ENCODE results near the gene TECPR1. TPM values are rescaled to one million over a fixed set of nuclear protein-coding genes. Genes with fewer than 3 reads are reported as not detected.

TECPR1 gene
- total RNA-seq, 1 experiment from 2014 or later, result 13.9 TPM

- Histone ChIP-seq H3K4me1 (ENCODE audit: insufficient read depth, low read length) (no peaks in the 10 kb centered on the region), H3K23me2 (ENCODE audit: insufficient read length, low read depth, low read length, poor library complexity, severe bottlenecking) (no peaks in the 10 kb centered on the region), H2BK15ac (ENCODE audit: low read depth, low read length) (no peak overlapping the region), H4K5ac (ENCODE audit: insufficient read length, low read depth, low read length) (no peak overlapping the region), H3K9ac (ENCODE audit: extremely low read depth, insufficient read length, low read length) (no peak overlapping the region), H3K14ac (ENCODE audit: insufficient read depth, low read length) (no peak overlapping the region), H2AFZ (ENCODE audit: low read length) (no peak overlapping the region), H2BK12ac (ENCODE audit: insufficient read length, low read depth, low read length) (no peak overlapping the region), H2BK20ac (ENCODE audit: low read depth, low read length, poor library complexity, severe bottlenecking) (no peak overlapping the region), H2AK5ac (ENCODE audit: insufficient read length, low read length) (no peak overlapping the region), H3K23ac (ENCODE audit: insufficient read length, low read depth, low read length) (no peak overlapping the region), H3T11ph (ENCODE audit: low read length) (no peak overlapping the region), H4K20me1 (ENCODE audit: control insufficient read depth, insufficient read depth, insufficient read length) (no peaks in the 10 kb centered on the region), H3K27me3 (ENCODE audit: insufficient read depth, low read length) (no peaks in the 10 kb centered on the region), H4K91ac (ENCODE audit: insufficient read length, low read depth, low read length) (no peak overlapping the region), H3K56ac (ENCODE audit: insufficient read length, low read depth, low read length) (no peak overlapping the region), H2BK5ac (ENCODE audit: insufficient read length, low read length) (no peak overlapping the region), H3K18ac (ENCODE audit: insufficient read length, low read depth, low read length) (no peak overlapping the region), H3K27ac (ENCODE audit: insufficient read length, low read depth, low read length) (no peak overlapping the region), H3K79me2 (ENCODE audit: insufficient read depth, low read length) (no peaks in the 10 kb centered on the region), H3K79me1 (ENCODE audit: insufficient read depth, low read depth, low read length, poor library complexity, severe bottlenecking) (no peaks in the 10 kb centered on the region), H3K9me3 (ENCODE audit: control insufficient read depth, low read depth, low read length) (no peaks in the 10 kb centered on the region), H2BK120ac (ENCODE audit: low read depth, low read length, poor library complexity, severe bottlenecking) (no peak overlapping the region), H3K4ac (ENCODE audit: low read depth, low read length) (no peak overlapping the region), H3K4me2 (ENCODE audit: insufficient read depth, insufficient read length, low read length) (no peak overlapping the region), H4K8ac (replicated peaks; ENCODE audit: insufficient read length, low read depth, low read length) (no peak overlapping the region)
- DNase-seq, result peak; percentile 77
- no CpG with 5 or more reads among the region's 49 CpGs for WGBS (ENCODE audit: extremely low coverage, insufficient read length, low lambda C conversion rate)
- H3K9me3 Mint-ChIP-seq, result no peaks in the 10 kb centered on the region
- H3K27ac Mint-ChIP-seq, result no peak overlapping the region
- no peaks in the 10 kb centered on the region for H3K27me3 Mint-ChIP-seq (ENCODE audit: low read depth)
- H3K4me1 Mint-ChIP-seq, result peaks cover 4 to 8% of the 10 kb centered on the region in 2 experiments; a peak in 3 of 4 replicates
- peak overlapping the region; percentile 63 to 76 for H3K4me3 Mint-ChIP-seq
- TF ChIP-seq CTCF (conservative IDR thresholded peaks at IDR 0.05), result no peak
- peaks cover 8 to 18% (median 15%) of the 10 kb centered on the region in 3 experiments; a peak in 6 of 7 replicates for H3K36me3 Mint-ChIP-seq (ENCODE audit: insufficient read depth in 1 of 3, low read depth in 3 of 3)
These were observed 41.4 kb downstream of the TECPR1 start for GRCh38 chr7:98210513-98211220.
